NCI-H524 treated with DMSO at 0.1 percent for 48 hours (cell line): ENCODE data around the gene ASCL5.

Experiments used
- DNase-seq: peaks from one replicate; lab custom pipeline; 2025; lab: John Stamatoyannopoulos, UW

ASCL5 gene

DNA sequence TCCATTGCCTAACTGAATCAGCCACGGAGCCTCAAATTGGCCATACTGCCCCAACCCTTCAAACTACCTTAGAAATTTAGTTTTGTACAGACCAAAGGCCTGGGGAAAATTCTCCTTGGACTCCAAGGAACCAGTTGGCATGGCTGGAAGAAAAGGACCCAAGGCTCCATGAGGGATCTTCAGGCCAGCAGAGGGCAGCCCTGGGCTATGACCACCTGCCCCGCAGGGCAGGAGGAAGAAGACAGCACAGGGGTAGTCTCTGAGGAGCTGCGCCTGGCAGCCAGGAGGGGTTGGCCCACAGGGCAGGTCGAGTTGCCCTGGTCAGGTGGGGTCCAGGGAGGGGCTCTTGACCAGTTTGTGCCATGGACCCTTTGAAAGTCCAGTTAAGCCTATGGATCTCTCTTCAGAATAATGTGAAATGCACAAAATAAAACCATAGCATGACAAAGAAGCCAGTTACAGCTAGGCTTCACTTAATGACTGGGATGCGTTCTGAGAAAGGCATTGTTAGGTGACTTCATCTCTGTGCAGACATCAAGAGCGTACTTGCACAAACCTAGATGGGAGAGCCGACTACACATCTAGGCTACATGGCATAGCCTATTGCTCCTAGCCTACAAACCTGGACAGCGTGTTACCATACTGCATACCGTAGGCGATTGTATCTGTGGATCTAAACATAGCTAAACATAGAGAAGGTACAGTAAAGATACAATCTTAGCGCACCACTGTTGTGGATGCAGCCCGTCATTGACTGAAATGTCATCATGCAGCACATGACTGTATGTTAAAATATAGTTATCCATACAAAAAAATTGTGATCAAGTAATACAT, 40.9 kb downstream of the ASCL5 start:
- DNase-seq: no peak

DNA sequence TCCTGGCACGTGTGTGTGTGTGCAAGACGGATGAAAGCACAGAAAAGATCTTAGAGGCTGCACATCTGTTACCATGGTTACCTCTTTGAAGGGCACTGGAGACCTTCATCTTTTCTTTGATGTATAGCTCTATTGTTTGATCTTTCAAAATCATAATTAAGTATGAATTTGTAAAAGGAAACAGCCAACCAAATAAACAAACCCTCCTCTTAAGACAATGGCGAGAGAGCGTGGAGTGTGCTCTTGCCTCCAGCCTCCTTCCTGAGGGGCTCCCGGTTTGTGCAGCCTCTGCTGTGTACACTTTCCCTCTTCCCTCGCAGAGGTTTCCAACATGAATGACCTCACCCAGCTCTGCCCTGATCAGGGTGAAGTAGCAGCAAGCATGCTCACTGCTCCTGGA, 42.7 kb downstream of the ASCL5 start:
- no peak for DNase-seq

DNA sequence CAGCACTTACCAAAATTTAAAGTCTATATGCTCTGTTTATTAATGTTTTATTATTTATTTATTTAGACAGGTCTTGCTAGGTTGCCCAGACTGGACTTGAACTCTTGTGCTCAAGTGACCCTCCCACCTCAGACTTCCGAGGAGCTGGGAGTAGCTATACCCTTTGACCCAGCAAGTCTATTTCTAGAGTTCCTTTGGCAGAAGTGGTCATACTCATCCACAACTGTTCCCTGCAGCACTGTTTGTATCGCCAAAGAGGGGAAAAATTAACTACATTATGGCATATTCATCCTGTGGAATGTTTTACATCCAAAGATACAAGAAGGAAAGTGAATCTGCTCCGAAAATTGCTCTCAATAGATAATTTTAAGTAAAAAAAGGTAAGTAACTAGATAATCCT, 43.2 kb downstream of the ASCL5 start:
- DNase-seq: no peak

DNA sequence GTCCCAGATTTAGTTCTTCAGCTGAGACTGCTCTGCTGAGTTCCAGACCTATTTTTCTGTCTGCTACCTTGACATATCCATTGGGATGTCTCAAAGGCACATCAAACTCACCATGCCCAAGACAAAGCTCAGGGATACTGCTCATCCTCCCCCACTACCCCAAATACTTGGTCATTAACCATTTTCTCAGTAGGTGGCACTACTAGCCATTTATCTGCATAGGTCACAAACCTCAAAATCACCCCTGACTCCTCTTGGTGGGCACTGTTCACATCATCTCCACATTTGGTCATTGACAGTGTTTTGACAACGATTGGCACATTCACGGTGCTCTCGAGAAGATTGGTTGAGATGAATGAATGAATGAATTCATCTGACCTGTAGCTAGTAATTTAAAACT, 46.8 kb downstream of the ASCL5 start:
- no peak for DNase-seq

DNA sequence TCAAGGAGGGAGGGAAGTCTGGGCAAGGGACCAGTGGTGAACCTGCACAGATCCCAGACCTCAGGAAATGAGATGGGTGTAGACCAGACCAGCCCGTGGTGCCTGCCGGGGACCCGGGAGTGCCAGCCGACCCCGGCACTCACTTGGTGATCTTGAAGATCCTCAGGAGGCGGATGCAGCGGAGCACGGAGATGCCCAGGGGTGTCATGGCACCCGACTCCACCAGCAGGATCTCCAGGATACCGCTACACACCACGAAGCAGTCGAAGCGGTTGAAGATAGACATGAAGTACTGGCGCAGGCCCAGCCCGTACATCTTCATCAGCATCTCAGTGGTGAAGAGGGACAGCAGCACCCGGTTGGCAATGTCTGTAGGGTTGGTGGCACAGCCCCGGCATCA, 49.2 kb downstream of the ASCL5 start:
- no peak for DNase-seq

DNA sequence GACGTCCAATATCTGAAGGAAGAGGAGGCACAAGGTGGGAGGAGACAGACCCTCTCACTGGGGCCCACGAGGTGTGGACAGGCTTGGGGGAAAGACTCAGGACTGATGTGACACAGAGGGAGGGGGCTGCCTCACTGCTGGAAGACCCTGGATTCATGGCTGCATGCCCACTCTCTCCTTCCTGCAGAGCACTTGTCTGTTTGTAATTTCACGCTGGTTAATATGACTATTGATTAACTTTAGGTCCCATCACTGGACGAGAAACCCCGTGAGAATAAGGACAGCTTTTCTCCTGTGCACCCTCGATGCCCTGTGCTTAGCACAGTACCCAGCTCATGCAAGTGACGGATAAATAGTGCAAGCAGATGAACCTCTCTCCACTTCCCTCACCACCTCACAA, 49.9 kb downstream of the ASCL5 start:
- no peak for DNase-seq

DNA sequence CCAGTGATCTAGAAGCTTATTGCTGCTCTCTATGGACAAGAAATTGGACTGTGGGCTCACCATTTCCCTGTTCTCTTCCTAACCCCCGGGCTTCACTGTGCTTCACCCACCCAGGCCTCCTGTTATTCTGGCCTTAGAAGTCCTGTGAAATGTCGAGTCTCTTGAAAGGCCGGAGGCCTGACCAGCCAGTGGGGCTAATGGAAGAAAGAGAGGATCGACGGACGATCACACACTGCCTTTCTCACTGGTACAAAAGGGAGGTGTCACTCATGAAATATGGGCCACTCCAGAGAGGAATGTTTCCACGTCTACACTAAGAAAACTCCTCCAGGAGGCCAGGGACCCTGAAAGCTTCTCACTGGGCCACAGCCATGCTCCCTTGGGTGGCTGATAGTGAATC, 50.9 kb downstream of the ASCL5 start:
- no peak for DNase-seq

DNA sequence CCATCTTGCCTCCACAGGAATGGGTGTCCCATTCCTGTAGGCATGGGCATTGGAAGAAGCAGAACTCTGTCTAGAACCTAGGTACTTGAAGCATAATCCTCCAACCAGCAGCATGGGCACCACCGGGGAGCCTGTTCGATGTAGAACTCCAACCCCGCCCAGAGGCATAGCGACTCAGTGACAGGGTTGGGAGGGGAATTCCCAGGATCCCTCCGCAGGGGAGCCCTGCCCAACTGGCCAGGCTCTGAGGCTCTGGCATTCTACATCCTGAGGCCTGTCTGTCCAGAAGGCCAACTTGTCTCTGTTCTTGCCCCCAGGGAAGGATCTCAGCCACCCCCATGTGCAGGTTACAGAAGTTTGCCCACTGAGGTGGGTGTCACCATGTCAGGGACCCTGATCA, 53.0 kb downstream of the ASCL5 start:
- DNase-seq: no peak

DNA sequence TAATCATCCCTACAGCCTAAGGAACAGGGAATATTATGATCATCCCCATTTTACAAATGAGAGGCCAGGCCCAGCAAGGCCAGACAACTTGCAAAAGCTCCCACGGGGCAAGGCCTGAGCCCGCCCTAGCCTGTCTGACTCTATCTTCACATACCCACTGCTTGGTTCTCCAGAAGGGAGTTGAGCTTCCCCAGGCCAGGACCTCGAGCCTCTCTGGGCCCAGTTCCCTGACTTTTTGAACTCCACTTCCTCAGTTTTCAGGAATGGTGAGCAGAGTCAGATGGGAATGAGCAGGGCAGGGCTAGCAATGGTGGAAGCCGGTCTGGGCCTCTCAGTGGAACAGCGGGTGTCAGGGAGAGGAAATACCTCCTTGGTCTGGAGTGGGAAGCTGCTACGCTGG, 54.1 kb downstream of the ASCL5 start:
- DNase-seq: no peak

DNA sequence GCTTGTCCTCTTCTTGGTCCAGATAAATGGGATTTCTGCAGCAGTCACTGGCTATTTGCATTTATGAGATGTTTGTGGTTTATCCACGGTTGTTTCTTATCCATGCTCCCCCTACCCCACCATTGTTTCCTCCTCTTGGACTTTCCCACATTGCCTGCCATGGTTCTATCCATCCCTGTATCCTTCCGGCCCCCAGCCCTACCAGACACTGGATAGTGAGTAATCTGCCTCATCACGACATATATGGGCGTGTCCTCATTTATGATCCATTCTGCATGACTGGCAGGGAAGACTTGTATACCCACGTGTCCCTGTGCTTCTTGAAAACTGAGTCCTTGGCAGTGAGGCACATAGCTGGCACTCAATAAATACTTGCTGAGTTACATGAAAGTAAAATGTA, 54.8 kb downstream of the ASCL5 start:
- no peak for DNase-seq

DNA sequence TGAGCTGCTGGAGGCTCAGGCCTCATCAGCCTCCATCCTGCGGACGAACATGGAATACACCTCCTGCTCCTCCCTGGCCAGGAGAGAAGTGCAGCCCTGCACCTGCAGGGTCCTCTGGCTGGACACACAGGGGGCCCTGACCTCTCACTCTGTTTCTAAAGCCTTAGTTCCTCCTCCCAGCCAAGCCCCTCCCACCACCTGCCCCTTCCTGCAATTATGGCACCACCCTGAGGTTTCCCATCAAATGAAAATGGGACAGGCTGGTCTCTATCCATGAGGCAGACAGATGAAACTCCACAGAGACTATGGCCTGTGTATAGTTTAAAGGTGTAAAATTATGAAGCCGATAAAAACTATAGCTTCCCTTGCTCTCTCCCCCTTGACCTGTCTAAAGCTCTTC, 57.3 kb downstream of the ASCL5 start:
- no peak for DNase-seq

DNA sequence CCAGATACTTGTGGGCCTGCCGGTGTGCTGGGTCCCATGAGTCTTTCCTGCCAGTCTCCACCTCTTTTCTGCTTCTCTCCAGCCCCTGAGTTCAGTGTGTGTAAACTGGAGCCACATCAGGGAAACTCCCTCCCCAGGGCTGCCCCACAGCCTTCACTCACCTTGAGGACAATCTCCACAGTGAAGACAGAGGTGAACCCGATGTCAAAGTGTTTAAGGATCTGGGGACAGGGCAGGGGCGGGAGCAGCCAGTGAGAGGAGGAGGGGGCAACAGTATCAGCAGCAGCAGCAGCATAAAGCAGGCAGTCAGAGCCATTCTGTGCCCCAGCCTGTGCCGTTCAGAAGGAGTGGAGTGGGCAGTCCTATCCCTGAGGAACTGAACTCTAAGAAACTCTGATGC, 58.0 kb downstream of the ASCL5 start:
- DNase-seq: no peak

DNA sequence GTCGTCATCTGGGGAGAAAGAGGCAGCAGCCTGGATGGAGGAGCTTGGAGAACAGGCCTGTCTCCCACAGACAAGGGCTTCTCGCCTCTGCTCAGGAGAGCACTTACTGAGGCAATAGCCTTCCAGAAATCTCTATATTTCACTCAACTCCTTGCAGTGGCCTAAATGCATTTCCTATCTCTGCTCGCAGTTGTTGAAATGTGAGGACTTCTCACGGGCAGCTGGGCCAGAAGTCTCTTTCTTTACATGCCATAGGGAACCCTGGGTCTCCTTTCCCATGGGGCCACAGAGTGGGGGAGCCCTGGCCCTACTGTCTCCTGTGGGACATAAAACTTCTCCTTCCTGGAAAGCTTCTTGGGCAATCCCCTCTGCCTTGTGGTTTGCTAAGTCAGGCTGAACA, 60.0 kb downstream of the ASCL5 start:
- no peak for DNase-seq

DNA sequence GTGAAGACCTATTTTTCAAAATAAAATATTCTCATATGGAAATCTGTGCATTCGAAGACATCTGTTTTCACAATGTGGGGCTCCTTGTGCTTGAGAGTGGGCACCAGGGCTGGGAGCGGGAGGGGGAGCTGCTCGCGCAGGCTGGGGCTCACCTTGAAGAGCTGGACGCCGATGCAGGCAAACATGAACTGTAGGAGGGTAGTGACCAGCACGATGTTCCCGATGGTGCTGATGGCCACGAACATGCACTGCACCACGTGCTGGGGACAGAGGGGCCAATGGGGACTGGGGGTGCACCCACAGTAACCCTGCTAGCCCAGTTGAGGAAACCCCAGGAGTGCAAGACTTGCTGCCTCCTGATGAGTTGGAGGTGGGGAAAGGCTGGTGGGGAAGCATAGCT, 61.3 kb downstream of the ASCL5 start:
- DNase-seq: no peak

DNA sequence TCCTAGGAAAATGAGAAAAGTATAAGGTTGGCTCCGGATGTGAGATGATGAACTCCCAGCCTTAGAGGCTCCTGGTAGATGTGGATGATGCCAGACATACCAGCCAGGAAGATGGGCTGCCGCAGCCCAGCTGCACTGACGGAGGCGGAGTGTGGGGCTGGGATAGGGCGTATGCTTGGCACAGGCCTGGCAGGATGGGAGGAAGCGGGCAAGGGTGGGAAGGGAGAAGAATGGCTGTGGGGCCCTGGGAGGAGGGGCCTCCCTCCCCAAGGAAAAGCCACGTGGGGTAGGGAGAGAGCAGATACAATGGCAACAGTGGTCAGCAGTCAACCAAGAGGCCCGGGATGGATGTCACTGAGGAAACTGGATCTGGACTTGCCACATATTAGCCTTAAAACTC, 62.2 kb downstream of the ASCL5 start:
- DNase-seq: no peak
